ENCODE data around the gene KIAA0930.

Gene KIAA0930

DNA sequence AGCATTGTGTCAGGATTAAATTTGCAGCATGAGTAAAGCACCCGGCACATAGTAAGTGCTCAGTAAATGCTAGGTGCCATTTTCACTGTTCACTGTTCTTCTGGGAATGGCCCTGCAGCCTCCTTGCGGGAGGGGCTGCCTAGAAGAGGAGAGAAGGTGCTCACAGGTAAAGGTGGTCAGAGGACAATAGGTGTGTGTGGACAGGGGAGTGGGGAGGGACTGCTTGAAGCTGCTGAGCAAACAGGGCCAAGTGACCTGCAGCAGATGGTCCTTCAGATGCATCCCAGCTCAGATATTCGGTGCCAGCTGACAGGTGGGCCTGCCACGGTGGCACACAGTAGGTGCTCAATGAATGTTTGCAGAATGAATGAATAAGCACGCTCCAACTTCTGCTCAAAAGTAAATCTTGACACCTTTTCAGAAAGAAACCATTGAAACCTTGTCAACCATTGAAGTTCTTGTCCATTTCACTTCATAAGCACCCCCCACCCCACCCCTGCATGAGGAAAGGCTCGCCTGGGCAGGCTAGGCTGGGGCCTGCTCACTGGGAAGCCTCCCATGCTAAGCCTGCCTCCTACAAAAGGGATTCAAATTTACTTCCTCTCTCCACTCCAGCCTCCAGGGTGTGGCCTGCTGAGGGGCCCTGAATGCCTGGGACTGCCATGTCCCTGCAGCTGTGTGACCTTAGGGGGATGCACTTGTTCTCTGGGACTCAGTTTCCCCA is 1.6 kb downstream of the KIAA0930 start:
- TF ChIP-seq, protein P1, sequence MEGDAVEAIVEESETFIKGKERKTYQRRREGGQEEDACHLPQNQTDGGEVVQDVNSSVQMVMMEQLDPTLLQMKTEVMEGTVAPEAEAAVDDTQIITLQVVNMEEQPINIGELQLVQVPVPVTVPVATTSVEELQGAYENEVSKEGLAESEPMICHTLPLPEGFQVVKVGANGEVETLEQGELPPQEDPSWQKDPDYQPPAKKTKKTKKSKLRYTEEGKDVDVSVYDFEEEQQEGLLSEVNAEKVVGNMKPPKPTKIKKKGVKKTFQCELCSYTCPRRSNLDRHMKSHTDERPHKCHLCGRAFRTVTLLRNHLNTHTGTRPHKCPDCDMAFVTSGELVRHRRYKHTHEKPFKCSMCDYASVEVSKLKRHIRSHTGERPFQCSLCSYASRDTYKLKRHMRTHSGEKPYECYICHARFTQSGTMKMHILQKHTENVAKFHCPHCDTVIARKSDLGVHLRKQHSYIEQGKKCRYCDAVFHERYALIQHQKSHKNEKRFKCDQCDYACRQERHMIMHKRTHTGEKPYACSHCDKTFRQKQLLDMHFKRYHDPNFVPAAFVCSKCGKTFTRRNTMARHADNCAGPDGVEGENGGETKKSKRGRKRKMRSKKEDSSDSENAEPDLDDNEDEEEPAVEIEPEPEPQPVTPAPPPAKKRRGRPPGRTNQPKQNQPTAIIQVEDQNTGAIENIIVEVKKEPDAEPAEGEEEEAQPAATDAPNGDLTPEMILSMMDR (conservative IDR thresholded peaks at IDR 0.05; ENCODE audit: low read depth, low read length): no peak
- H3K4me3 ChIP-seq (ENCODE audit: low read length): no peak overlapping the region
- no peak for DNase-seq (ENCODE audit: low read depth)

DNA sequence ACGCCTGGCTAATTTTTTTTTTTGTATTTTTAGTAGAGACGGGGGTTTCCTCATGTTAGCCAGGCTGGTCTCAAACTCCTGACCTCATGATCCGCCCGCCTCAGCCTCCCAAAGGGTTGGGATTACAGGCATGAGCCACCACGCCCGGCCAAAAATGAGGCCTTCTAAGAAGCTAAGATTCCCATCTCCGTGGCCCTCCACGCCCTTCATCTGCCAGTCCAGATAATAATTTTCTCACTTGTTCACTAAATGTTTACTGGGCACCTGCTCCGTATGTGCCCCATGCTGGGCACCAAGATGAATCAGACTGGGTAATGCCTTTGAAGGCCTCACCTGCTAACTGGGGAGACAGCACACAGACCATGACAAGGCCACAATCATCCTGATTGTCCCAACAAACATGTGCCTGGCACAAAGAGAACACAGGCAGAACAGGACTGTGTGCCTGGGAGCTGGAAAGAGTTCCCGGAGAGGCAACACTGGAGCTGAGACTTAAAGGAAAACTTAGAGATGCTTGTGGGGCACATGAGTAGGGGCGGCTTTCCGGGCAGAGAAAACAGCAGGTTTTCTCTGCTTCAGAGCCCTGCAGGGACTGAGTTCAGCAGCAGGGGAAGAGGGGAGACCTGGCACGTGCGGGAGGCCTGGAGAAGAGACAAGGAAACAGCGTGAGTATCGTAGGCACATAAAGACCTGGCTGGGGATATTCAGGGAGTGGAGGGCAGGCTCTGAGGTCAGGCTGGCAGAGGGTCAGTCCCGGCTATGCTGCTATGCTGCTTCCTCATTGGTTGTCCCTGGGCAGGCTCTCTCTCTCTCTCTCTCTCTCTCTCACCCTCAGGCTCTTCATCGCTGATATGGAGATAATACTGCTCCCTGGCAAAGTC is 2.4 kb downstream of the KIAA0930 start:
- DNase-seq (ENCODE audit: low read depth): no peak
- H3K4me3 ChIP-seq (ENCODE audit: low read length): no peak overlapping the region
- TF ChIP-seq, protein P1 (conservative IDR thresholded peaks at IDR 0.05; ENCODE audit: low read depth, low read length): no peak

DNA sequence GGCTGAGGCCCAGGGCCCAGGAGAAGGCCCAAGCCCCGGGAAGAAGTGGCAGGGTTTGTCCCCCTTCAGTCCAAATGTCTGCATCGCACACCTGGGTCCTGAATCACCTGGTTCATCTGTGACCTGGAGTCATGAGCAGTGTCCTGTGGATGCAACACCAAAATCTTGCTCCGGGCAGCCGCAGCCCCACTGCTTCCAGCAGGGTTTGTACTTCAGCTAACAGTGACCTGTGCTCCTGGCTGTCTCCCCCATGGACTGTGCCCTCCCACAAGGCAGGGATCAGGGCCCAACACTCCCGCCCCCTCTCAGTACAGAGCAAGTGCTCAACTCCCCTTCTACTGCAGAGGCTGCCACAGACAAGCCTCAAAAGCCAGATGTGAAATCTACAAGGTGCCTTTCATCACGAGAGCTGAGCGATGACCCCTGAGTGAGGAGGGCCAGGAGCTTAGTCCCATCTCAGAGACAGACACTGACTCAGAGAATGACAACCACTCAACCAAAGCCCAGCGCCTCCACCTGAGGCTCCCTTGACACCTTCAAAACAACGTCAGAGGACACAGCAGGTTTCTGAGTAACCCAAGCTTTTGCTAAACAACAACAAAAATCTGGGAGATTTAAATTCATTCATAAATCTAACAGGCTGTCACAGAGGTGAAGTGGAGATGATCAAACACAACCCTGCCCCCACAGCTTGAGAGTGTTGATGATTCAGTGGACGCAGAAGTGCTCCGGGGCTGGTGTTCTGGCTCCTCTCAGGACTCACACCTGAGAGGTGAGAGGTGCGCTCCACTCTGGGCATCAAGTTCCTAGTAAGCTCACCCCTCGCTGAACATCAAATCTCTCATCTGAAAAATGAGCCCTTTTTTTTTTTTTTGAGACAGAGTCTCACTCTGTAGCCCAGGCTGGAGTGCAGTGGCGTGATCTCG is 3.4 kb downstream of the KIAA0930 start:
- DNase-seq (ENCODE audit: low read depth): no peak
- H3K4me3 ChIP-seq (ENCODE audit: low read length): no peak overlapping the region
- TF ChIP-seq, protein P1 (conservative IDR thresholded peaks at IDR 0.05; ENCODE audit: low read depth, low read length): no peak

DNA sequence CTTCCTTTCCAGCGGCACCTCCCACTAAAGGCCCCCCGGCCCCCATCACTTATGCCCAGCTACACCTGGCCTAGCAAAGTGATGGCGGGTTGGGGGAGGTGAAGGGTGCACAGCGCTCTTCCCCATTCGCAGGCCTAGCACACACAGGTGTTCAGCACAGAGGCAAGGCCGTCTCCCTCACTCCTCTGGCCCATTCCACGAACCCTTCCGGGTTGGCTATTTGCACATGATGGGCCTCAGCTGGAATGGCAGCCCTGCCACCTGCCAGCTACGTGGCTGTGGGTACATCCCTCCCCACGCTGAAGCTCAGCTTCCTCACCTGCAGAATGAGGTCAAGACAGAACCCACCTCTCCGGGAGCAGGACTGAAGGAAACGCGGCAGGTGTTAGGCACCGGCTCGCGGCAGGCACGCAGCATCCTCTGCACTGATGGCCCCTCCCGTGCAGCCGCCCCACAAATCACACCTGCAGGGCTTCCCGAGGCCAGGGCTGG is 4.8 kb downstream of the KIAA0930 start:
- TF ChIP-seq, protein P1 (conservative IDR thresholded peaks at IDR 0.05; ENCODE audit: low read depth, low read length): no peak
- H3K4me3 ChIP-seq (ENCODE audit: low read length): no peak overlapping the region
- no peak for DNase-seq (ENCODE audit: low read depth)

DNA sequence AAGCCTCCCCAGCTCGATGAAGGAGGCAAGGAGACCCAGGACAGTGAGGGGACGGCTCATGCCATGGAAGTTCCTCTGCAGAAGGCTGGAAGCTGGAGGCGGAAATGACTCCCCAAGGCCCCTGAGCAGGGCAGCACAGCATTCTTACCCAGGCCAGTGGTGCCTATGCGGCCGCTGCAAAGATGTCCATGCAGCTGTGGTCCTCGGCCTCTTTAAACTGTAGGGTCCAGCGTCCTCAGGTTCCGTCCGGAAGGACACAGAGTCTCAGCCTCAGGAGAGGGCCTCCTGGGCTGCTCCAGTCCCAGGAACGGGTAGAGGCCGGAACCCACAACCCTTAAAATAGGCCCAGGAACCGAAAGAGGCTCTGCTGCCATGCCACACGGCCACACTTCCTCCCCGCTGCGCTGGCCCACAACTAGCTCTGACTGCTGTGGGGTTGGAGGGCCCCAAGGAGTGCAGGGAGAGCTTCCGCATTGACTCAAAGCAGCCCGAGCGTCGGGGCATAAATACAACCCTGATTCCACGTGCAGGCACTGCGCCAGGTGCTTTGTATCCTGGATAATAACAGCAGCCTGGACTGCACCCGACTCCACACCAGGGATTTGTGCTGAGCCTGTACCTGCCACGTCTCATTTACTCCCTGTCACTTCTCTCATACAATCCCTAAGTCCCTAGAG is 5.5 kb downstream of the KIAA0930 start:
- no peak for DNase-seq (ENCODE audit: low read depth)
- TF ChIP-seq, protein P1 (conservative IDR thresholded peaks at IDR 0.05; ENCODE audit: low read depth, low read length): no peak
- no peak overlapping the region for H3K4me3 ChIP-seq (ENCODE audit: low read length)

DNA sequence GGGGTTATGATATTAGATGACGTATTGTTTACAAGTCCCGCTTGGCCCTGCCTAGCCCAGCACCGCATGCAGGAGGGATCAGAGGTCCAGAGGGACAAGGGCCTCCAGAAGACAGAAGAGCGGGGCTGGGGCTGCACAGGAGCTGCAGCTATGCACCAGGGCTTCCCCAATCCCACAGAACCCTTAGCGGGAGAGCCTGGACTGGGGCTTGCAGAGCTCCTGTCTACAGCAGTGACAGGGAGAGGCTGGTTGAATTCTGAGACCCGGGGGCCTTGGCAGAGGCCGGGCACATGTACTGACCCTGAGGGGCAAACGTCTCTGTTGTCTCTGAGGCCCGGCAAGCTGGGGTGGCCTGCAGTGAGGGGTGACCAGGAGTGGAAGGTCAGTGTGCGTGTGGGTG is 6.9 kb downstream of the KIAA0930 start:
- TF ChIP-seq, protein P1 (conservative IDR thresholded peaks at IDR 0.05; ENCODE audit: low read depth, low read length): no peak
- DNase-seq (ENCODE audit: low read depth): no peak
- no peak overlapping the region for H3K4me3 ChIP-seq (ENCODE audit: low read length)
